ENCODE measurements around the gene RBX1. TPM values are rescaled to one million over a fixed set of nuclear protein-coding genes. Genes with fewer than 3 reads are reported as not detected.

RBX1 gene
- total RNA-seq, 1 donor: 73.1 TPM

- TF ChIP-seq, protein P1, sequence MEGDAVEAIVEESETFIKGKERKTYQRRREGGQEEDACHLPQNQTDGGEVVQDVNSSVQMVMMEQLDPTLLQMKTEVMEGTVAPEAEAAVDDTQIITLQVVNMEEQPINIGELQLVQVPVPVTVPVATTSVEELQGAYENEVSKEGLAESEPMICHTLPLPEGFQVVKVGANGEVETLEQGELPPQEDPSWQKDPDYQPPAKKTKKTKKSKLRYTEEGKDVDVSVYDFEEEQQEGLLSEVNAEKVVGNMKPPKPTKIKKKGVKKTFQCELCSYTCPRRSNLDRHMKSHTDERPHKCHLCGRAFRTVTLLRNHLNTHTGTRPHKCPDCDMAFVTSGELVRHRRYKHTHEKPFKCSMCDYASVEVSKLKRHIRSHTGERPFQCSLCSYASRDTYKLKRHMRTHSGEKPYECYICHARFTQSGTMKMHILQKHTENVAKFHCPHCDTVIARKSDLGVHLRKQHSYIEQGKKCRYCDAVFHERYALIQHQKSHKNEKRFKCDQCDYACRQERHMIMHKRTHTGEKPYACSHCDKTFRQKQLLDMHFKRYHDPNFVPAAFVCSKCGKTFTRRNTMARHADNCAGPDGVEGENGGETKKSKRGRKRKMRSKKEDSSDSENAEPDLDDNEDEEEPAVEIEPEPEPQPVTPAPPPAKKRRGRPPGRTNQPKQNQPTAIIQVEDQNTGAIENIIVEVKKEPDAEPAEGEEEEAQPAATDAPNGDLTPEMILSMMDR (IDR thresholded peaks at IDR 0.05; ENCODE audit: insufficient read depth, low read length): no peak
- H3K4me3 ChIP-seq (ENCODE audit: low read depth, low read length): no peak overlapping the region
- DNase-seq (ENCODE audit: low read depth): no peak
Measured at GRCh38 chr22:40979871-40980270, 28.7 kb downstream of the RBX1 start.

GRCh38 chr22:40982482-40983385 lies 31.6 kb downstream of the RBX1 start:
- H3K4me3 ChIP-seq (ENCODE audit: low read depth, low read length): no peak overlapping the region
- DNase-seq (ENCODE audit: low read depth): no peak
- TF ChIP-seq, protein P1 (IDR thresholded peaks at IDR 0.05; ENCODE audit: insufficient read depth, low read length): no peak

DNA sequence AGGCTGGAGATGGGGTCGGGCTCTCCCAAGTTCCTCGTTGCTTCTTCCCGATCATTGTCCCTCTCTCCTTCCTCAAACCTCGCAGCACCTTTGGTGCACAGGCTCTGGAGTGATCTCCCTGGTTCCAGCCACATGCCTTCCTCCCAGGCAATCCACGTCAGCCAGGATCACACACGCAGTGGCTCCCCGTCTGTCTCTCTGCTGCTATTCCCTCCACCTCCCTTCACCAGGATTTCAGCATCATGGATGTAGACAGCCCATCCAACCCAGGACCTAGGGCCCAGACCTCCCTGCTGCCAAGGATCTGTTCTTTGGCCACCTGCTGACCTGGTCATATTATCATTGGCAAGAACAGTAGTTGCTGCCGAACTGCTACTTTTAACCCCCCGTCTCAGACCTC lies 40.1 kb downstream of the RBX1 start:
- H3K4me3 ChIP-seq (ENCODE audit: low read depth, low read length): no peak overlapping the region
- DNase-seq (ENCODE audit: low read depth): no peak
- TF ChIP-seq, protein P1 (IDR thresholded peaks at IDR 0.05; ENCODE audit: insufficient read depth, low read length): no peak

- H3K4me3 ChIP-seq (ENCODE audit: low read depth, low read length): no peak overlapping the region
- TF ChIP-seq, protein P1 (IDR thresholded peaks at IDR 0.05; ENCODE audit: insufficient read depth, low read length): no peak
- no peak for DNase-seq (ENCODE audit: low read depth)
Measured at GRCh38 chr22:40995821-40996220, 44.6 kb downstream of the RBX1 start.

DNA sequence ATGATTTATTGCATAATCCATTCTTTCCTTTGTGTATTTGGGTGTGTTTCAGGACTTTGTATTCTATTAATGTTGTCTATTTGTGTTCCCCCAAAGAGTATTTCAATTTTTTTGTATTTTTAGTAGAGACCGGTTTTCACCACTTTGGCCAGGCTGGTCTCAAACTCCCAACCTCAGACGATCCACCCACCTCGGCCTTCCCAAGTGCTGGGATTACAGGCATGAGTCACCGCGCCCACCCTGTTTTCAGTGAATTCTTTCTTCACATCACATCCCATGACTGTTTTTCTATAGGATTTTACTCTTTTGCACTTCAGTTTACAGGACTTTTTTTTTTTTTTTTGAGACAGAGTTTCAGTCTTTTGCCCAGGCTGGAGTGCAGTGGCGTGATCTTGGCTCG lies 46.3 kb downstream of the RBX1 start:
- TF ChIP-seq, protein P1 (IDR thresholded peaks at IDR 0.05; ENCODE audit: insufficient read depth, low read length): no peak
- DNase-seq (ENCODE audit: low read depth): no peak
- H3K4me3 ChIP-seq (ENCODE audit: low read depth, low read length): no peak overlapping the region

DNA sequence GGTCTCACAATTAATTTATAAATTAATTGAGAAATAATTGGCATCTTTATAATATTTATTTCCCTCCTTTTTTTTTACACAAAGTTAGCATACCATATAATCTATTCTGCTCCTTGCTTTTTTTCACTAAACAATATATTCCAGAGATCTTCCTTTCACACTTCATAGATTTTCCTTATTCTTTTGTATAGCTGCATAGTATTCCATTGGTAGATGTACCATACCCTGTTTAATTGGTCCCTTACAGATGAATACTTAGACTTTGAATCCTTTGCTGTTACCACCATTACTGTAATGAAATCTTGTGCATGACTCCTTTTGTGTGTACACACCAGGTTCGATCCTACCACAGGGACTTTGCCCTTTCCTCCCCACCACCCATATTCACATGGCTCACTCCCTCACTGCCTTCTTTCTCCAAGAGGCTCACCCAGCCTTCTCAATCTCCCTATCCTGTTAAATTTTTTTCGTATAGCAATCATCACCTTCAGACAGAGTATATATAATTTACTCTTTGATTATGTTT lies 48.9 kb downstream of the RBX1 start:
- DNase-seq (ENCODE audit: low read depth): no peak
- TF ChIP-seq, protein P1 (IDR thresholded peaks at IDR 0.05; ENCODE audit: insufficient read depth, low read length): no peak
- no peak overlapping the region for H3K4me3 ChIP-seq (ENCODE audit: low read depth, low read length)

Measured in fibroblast of the aortic adventitia (primary cell).